H1 (cell line): ENCODE results near the gene PTGIS. TPM values are rescaled to one million over a fixed set of nuclear protein-coding genes. Genes with fewer than 3 reads are reported as not detected.

ENCODE experiments used
- BACH1 ChIP-seq: IDR thresholded peaks from 2 replicates; pipeline ENCODE4 v1.6.1; 2012; ENCODE audit warnings: low read length, improper control_type of control experiment
- GABPA ChIP-seq: IDR thresholded peaks from 2 replicates; pipeline ENCODE4 v1.6.1; 2011; ENCODE audit warnings: mild to moderate bottlenecking, low read length, moderate library complexity, borderline replicate concordance; ENCODE audit not compliant: insufficient read depth
- POLR2A ChIP-seq, 2 experiments: IDR thresholded peaks; 1 replicate in 1 of 2; 2 replicates in 1 of 2; pipeline ENCODE4 v1.6.1; 2011; ENCODE audit warnings: low read depth in 2 of 2, low read length in 2 of 2, mild to moderate bottlenecking in 2 of 2; ENCODE audit errors: control extremely low read depth in 1 of 2
- RFX5 ChIP-seq: IDR thresholded peaks from 2 replicates; pipeline ENCODE4 v1.6.1; 2011; ENCODE audit warnings: low read depth, low read length, improper control_type of control experiment, borderline replicate concordance
- SIN3A ChIP-seq, 2 experiments: IDR thresholded peaks in 1 of 2; conservative IDR thresholded peaks in 1 of 2; 2 replicates each; pipeline ENCODE4 v1.6.1; 2011 to 2012; ENCODE audit warnings: low read length in 2 of 2, improper control_type of control experiment in 1 of 2, low read depth in 1 of 2, mild to moderate bottlenecking in 1 of 2
- SIRT6 ChIP-seq: IDR thresholded peaks from one replicate; pipeline ENCODE4 v1.7.1; 2012; ENCODE audit warnings: low read length, inconsistent platforms
- SP1 ChIP-seq: IDR thresholded peaks from 2 replicates; pipeline ENCODE4 v1.6.1; 2011; ENCODE audit warnings: low read depth, low read length
- SP4 ChIP-seq: IDR thresholded peaks from 2 replicates; pipeline ENCODE4 v1.6.1; 2012; ENCODE audit warnings: low read length, inconsistent platforms
- YY1 ChIP-seq: IDR thresholded peaks from 2 replicates; pipeline ENCODE4 v1.6.1; 2011; ENCODE audit warnings: low read depth, mild to moderate bottlenecking, low read length
- polyA plus RNA-seq, 7 experiments: library from polyadenylated mRNA; depleted of rRNA in 3 of 7; stranded (reverse) in 5 of 7; unstranded in 2 of 7; fragments of >200 nt in 5 of 7; fragments of 200-250 nt in 2 of 7; gene quantifications; 1 replicate in 5 of 7; 2 replicates in 1 of 7; 4 replicates in 1 of 7; pipeline versions ENCODE4 v1.2.1 to v1.2.3, GENCODE V29; 2011 to 2013; ENCODE audit warnings: missing spikeins in 2 of 7, mixed read lengths in 2 of 7
- total RNA-seq: library from RNA; stranded (reverse); fragmentation: NEBNext Ultra II Directional; extraction: Animal tissue kit (Norgen Biotek cat#: 25700); gene quantifications from 2 replicates; pipeline ENCODE4 v1.2.1, GENCODE V29; 2021
- TF ChIP-seq, protein P1 (sequence below): IDR thresholded peaks from 2 replicates; pipeline ENCODE4 v1.6.1; 2012; ENCODE audit warnings: inconsistent platforms
- TF ChIP-seq, protein P2 (sequence below), 3 experiments: IDR thresholded peaks; 1 replicate in 2 of 3; 2 replicates in 1 of 3; pipeline versions ENCODE4 v1.5.1 to v1.6.1; 2011; ENCODE audit warnings: low read length in 3 of 3, mild to moderate bottlenecking in 3 of 3, inconsistent platforms in 2 of 3, low read depth in 1 of 3, moderate library complexity in 1 of 3; ENCODE audit not compliant: insufficient read depth in 1 of 3; ENCODE audit errors: control extremely low read depth in 1 of 3

The PTGIS gene
- total and polyA plus RNA-seq, 2 of the 8 experiments (the other 6 are each of a cell fraction or from before 2014, with no cell fraction given) = 29.9 to 35.5 TPM

DNA sequence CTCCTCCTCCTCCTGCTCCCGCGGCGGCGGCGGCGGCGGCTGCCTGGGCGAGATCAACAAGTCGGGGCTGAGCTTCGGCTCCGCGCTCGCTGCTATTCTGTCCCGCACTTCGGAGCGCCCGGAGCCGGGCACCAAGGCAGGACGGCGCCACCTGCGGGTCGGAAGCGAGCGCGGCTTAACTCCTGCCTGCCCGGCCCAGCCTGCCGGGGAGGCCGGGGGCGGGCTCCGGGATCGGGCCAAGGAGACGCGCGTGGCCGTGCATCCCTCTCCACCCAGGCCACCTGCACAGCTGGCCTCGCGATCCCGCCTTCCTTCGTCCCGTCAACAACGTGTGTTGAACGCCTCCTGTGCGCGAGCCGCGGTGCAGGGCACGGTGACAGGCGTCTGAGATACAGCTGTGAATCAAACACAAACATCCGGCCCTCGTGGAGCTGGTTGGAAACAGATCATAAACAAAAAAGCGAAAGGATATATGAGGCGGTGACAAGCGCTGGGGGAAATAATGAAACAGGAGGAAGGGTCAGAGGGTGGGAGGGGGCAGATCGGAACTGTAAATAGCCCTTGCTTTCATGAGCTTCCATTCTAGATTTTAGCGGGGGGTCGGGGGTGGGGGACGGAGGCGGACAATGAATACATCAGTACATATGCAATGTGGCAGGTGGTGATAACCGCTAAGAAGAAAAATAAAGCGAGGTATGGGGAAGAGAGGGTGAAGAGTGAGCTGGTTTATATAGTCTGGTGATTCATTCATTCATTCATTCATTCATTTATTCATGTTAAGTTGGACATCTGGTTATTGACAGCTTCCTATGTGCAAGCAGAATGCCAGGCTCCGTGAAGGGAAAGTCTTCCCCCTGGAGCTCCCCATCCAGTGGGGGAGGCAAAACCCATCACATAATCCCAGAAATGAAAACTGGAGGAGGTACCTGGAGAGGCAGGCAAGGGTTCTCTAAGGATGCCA is 83.5 kb downstream of the PTGIS start (continued):
- TF ChIP-seq SIRT6 (no peak), SP4 (no peak), BACH1 (peak; percentile 30; the same call in 1 of the 2 replicates), SP1 (no peak), GABPA (0 out of 2 replicates have a peak, but pooled peaks have one; percentile 40), YY1 (0 out of 2 replicates have a peak, but pooled peaks have one; percentile 31), POLR2A (IDR thresholded peaks at IDR 0.05; ENCODE audit: control extremely low read depth in 1 of 2, low read depth in 2 of 2, low read length in 2 of 2) (no peak), SIN3A (conservative IDR thresholded peaks at IDR 0.05 in 1 of 2, IDR thresholded peaks at IDR 0.05 in 1 of 2; ENCODE audit: low read depth in 1 of 2, low read length in 2 of 2) (peak; percentile 29 to 68; a peak in 2 of 4 replicates), RFX5 (no peak)
- TF ChIP-seq, protein P1, sequence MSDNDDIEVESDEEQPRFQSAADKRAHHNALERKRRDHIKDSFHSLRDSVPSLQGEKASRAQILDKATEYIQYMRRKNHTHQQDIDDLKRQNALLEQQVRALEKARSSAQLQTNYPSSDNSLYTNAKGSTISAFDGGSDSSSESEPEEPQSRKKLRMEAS = peak; percentile 65
- TF ChIP-seq, protein P2, sequence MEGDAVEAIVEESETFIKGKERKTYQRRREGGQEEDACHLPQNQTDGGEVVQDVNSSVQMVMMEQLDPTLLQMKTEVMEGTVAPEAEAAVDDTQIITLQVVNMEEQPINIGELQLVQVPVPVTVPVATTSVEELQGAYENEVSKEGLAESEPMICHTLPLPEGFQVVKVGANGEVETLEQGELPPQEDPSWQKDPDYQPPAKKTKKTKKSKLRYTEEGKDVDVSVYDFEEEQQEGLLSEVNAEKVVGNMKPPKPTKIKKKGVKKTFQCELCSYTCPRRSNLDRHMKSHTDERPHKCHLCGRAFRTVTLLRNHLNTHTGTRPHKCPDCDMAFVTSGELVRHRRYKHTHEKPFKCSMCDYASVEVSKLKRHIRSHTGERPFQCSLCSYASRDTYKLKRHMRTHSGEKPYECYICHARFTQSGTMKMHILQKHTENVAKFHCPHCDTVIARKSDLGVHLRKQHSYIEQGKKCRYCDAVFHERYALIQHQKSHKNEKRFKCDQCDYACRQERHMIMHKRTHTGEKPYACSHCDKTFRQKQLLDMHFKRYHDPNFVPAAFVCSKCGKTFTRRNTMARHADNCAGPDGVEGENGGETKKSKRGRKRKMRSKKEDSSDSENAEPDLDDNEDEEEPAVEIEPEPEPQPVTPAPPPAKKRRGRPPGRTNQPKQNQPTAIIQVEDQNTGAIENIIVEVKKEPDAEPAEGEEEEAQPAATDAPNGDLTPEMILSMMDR (IDR thresholded peaks at IDR 0.05; ENCODE audit: control extremely low read depth in 1 of 3, insufficient read depth in 1 of 3, low read depth in 1 of 3, low read length in 3 of 3) = peak; percentile 67 to 97 (median 83)
